Progenitor cell of endocrine pancreas (in vitro differentiated cells): ENCODE results near the gene RAB18. TPM values are rescaled to one million over a fixed set of nuclear protein-coding genes. Genes with fewer than 3 reads are reported as not detected.
A peak's percentile ranks its signal among the peaks of the same experiment; 100 is the strongest.

ENCODE experiments used
- DNase-seq: peaks from one replicate; pipeline ENCODE4 v3.0.0; 2021; ENCODE audit warnings: low spot score; ENCODE audit not compliant: unreplicated experiment
- H3K27ac Mint-ChIP-seq: 2 replicates; pipeline ENCODE4 v1.8.0; 2021; ENCODE audit warnings: mild to moderate bottlenecking, moderate library complexity, mixed read lengths
- H3K27me3 Mint-ChIP-seq: 2 replicates; pipeline ENCODE4 v1.8.0; 2021; ENCODE audit warnings: mixed read lengths
- H3K36me3 Mint-ChIP-seq: 2 replicates; pipeline ENCODE4 v1.8.0; 2022; ENCODE audit warnings: mixed read lengths; ENCODE audit not compliant: insufficient read depth
- H3K4me1 Mint-ChIP-seq: 2 replicates; pipeline ENCODE4 v1.8.0; 2021; ENCODE audit warnings: low read depth, mixed read lengths
- H3K4me3 Mint-ChIP-seq: 2 replicates; pipeline ENCODE4 v1.8.0; 2021; ENCODE audit warnings: low read depth, mild to moderate bottlenecking, moderate library complexity, mixed read lengths
- H3K9me3 Mint-ChIP-seq: 2 replicates; pipeline ENCODE4 v1.8.0; 2021; ENCODE audit warnings: low read depth, mixed read lengths
- total RNA-seq: library from RNA; stranded (reverse); gene quantifications from 2 replicates; pipeline ENCODE4 v1.2.1, GENCODE V29; 2021
- TF ChIP-seq, protein P1 (sequence below): fragments of 200-600 bp; sonication (generic); IDR thresholded peaks from one replicate; pipeline ENCODE4 v1.5.0; 2021; ENCODE audit warnings: antibody characterized with exemption, mild to moderate bottlenecking; ENCODE audit not compliant: unreplicated experiment

RAB18 gene
- total RNA-seq, 1 donor from 2014 or later, result 81.0 TPM

DNA sequence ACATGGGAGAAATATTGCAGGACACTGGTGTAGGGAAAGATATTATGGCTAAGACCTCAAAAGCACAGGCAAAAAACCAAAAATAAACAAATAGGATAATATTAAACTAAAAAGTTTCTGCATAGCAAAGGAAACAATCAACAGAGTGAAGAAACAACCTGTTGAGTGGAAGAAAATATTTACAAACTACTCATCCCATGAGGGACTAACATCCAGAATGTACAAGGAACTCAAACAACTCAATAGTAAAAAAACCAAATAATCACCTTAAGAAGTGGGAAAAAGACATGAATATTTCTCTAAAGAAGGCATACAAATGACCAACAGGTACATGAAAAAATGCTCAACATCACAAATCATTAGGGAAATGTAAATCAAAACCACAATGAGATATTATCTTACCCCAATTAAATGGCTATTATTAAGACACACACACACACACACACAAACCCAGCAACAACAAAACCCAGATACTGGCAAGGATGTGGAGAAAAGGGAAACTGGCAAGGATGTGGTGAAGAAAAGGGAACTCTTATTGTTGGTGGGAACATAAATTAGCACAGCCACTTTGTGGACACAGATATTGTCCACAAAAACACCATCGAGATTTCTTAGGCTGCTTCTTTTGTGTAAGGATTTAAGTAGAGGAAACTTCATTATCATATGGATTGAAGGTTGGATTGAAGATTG, 9.8 kb upstream of the RAB18 start:
- no peaks in the 10 kb centered on the region for H3K36me3 Mint-ChIP-seq
- TF ChIP-seq, protein P1, sequence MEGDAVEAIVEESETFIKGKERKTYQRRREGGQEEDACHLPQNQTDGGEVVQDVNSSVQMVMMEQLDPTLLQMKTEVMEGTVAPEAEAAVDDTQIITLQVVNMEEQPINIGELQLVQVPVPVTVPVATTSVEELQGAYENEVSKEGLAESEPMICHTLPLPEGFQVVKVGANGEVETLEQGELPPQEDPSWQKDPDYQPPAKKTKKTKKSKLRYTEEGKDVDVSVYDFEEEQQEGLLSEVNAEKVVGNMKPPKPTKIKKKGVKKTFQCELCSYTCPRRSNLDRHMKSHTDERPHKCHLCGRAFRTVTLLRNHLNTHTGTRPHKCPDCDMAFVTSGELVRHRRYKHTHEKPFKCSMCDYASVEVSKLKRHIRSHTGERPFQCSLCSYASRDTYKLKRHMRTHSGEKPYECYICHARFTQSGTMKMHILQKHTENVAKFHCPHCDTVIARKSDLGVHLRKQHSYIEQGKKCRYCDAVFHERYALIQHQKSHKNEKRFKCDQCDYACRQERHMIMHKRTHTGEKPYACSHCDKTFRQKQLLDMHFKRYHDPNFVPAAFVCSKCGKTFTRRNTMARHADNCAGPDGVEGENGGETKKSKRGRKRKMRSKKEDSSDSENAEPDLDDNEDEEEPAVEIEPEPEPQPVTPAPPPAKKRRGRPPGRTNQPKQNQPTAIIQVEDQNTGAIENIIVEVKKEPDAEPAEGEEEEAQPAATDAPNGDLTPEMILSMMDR, result no peak

DNA sequence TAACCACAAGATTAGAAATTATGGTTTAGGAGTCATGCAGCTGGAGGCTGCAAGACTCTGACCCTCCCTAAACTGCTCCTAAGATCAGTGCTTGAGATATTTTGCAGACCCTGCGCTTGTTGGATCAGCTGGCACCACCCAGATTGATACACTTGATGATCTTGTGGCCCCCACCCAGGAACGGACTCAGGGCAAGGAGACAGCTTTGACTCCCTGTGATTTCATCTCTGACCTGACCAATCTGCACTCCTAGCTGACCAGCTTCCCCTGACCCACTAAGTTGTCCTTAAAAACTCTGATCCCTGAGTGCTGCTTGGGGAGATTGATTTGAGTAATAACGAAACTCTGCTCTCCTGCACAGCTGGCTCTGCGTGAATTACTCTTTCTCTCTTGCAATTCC, 8.0 kb upstream of the RAB18 start:
- H3K4me3 Mint-ChIP-seq, result no peak overlapping the region
- no peaks in the 10 kb centered on the region for H3K4me1 Mint-ChIP-seq
- peaks cover 13% of the 10 kb centered on the region for H3K9me3 Mint-ChIP-seq
- TF ChIP-seq, protein P1, result no peak
- no peaks in the 10 kb centered on the region for H3K36me3 Mint-ChIP-seq
- no peak for DNase-seq
- H3K27ac Mint-ChIP-seq, result peak overlapping the region; percentile 44
- no peaks in the 10 kb centered on the region for H3K27me3 Mint-ChIP-seq

More for the DNA sequence above, 9.8 kb upstream of the RAB18 start:
- Mint-ChIP-seq H3K9me3 (peaks cover 20% of the 10 kb centered on the region), H3K4me1 (no peaks in the 10 kb centered on the region), H3K27ac (no peak overlapping the region), H3K27me3 (no peaks in the 10 kb centered on the region), H3K4me3 (no peak overlapping the region)
- DNase-seq, result no peak

DNA sequence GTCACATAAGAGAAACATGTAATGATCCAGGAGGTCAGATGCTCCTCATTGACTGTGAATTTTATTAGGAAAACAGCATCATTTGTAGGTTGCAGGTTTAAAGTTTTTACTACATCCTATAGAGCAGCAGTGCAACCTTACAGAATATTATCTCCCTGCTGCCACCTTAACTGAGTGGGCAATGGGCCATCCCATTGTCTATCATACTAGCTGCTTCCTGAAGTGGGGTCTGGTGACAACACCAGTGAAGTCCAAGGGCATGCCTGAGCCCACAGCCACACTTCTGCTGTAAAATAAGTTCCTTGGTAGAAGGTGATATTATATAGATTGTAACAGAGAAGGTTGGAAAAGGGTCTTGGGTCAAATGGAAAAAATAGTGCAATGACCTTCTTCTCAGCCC, 4.0 kb upstream of the RAB18 start:
- TF ChIP-seq, protein P1, result no peak
- no peak overlapping the region for H3K27ac Mint-ChIP-seq
- no peak overlapping the region for H3K4me3 Mint-ChIP-seq
- H3K9me3 Mint-ChIP-seq, result peaks cover 9% of the 10 kb centered on the region
- peaks cover 6% of the 10 kb centered on the region for H3K4me1 Mint-ChIP-seq
- H3K36me3 Mint-ChIP-seq, result no peaks in the 10 kb centered on the region
- DNase-seq, result no peak
- no peaks in the 10 kb centered on the region for H3K27me3 Mint-ChIP-seq

DNA sequence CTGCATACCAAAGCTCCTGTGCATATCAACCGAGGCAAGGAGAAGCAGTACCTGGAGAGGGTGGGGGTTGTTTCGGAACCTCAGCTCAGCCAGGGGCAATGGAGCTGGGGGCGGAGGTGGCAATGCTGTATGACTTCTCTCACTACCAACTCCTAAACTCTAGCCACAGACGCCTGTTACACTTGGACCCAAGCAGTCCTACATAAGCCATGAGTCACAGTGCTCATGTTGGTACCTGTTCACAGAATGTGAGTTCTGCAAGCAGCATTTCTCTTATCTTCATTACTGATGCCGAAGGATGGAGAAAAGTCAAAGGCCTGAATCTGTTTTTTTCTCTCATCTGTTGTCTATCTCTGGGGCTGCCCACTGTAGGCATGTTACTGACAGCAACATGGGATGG, 3.2 kb upstream of the RAB18 start:
- Mint-ChIP-seq H3K9me3 (peaks cover 9% of the 10 kb centered on the region), H3K27ac (no peak overlapping the region), H3K4me3 (no peak overlapping the region), H3K4me1 (peaks cover 11% of the 10 kb centered on the region), H3K27me3 (no peaks in the 10 kb centered on the region), H3K36me3 (no peaks in the 10 kb centered on the region)
- no peak for DNase-seq
- TF ChIP-seq, protein P1, result no peak

DNA sequence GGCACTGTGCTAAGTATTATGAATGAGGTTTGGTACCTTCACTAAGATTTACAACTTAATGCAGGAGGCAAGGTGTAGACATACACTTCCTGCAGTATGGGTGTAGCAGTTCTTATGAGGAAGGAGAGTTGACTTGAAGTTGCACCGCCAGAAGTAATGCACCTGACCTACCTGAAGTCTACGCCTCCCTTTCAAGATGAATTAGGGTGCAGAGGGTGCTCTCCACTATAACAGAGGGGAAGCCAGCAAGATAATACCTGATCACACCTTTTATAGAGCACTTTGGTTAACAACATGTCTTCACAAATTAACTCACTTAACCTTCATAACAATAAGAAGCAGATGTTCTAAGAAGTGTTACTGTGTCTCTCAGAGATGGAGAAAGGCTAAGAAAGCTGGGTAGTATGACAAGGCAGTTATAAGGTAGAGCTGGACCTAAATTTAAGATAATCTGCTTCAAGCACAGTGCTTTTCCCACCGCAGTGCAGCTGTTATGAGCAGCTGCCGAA, 552 bp upstream of the RAB18 start:
- H3K4me3 Mint-ChIP-seq, result peak overlapping the region; percentile 97
- no peaks in the 10 kb centered on the region for H3K36me3 Mint-ChIP-seq
- no peaks in the 10 kb centered on the region for H3K9me3 Mint-ChIP-seq
- no peak for DNase-seq
- TF ChIP-seq, protein P1, result no peak
- H3K27me3 Mint-ChIP-seq, result no peaks in the 10 kb centered on the region
- H3K4me1 Mint-ChIP-seq, result peaks cover 21% of the 10 kb centered on the region
- peak overlapping the region; percentile 100 for H3K27ac Mint-ChIP-seq
